GM19240 (cell line): ENCODE measurements around the gene D2HGDH.
"Not testable (repeated sequence)": the region's sequence is repeated elsewhere in the genome, so short reads cannot be mapped to it uniquely, and the experiment has no call there.

ENCODE experiments used
- DNase-seq: peaks from one replicate; pipeline ENCODE4 v3.0.0; 2011; ENCODE audit warnings: low spot score; ENCODE audit not compliant: insufficient read length

D2HGDH gene

DNA sequence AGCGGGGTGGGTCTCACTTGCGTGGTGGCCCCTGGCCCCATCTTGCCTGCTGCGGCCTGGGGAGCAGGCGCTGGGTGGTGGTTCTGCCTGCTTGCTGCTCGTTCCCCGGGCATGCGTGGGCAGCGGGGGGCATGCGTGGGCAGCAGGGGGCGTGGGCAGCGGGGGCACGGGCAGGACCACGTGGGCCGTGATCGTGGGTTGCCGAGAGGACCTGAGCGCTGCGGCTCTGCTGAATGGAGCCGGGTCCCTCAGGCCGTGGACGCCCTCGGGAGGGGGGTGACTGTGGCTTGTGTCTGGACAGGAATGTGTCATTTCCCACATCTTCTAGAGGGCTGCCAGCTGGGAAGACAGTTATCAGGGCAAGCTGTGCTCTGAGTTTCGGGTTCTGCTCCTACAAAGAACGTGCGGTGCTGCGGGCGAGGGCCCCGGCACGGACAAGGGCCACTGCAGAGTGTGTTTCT is 33.9 kb downstream of the D2HGDH start:
- no peak for DNase-seq

DNA sequence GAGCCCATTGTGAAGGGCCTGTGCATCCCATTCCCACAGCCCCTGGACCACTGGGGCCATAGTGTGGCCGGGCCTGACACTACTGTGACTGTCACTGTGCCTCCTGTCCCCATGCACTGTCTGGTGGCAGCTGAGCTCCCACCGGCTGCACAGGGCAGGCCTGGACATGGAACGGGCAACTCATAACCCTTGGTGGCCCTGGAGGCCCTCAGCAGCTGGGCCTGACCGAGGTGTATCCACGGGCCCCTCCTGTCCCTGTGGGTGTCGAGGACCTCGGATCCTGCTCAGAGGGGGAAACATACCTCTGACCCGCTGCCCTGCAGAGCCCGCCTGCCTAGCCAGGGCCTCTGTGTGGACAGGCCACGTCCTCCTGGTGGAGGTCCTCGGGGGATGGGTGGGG is 34.4 kb downstream of the D2HGDH start:
- no peak for DNase-seq

DNA sequence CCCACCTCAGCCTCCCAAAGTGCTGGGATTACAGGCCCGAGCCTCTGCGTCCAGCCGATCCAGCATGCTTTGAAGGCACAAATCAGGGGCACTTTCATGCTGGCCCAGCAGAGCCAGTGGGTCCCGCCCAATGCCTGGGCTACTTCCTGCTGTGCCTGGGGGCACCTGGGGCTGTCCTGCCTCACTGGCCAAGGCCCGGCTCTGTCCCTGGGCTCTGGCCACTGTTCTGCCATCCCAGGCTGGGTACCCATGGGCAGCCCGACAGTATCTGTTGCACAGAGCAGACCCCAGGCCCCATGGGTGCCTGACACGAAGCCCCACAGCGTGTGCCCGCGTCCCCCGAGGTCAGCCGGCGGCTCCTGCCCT is 35.4 kb downstream of the D2HGDH start:
- DNase-seq, result no peak

DNA sequence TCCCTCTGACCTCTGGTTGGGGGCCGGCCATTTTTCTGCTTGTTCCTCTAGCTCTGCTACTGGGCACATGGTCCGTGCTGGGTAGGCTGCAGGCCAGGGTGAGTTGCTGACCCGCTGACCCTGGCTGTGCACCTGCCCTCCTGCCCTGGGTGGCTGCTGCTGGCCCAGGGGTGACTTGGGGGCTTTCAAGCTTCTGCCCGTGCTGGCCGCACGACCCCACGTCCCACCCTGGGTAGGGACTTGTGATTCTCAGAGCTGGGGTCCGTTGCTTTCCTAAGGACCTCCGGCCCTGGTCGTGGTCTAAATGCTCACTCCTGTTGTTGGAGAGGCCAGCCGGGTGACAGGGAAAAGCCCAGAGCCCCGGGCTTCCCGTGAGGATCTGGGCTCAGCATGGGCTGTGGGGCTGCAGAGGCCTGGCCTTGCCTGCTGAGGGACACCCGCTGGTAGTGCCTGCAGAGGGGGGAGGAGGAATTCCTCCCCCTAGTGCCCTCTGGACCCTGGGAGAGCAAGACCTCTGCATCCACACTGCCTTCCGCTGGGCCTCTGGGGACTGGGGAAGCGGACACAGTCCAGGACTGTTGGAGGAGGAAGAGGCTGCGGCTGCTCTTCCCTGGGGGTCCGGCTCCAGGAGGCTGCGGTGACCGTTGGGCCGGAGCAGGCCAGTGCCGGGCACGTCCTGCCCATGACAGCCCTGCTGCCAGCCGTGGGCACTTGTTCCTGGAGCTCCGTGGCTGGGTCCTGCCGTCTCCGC is 35.9 kb downstream of the D2HGDH start:
- DNase-seq, result no peak

DNA sequence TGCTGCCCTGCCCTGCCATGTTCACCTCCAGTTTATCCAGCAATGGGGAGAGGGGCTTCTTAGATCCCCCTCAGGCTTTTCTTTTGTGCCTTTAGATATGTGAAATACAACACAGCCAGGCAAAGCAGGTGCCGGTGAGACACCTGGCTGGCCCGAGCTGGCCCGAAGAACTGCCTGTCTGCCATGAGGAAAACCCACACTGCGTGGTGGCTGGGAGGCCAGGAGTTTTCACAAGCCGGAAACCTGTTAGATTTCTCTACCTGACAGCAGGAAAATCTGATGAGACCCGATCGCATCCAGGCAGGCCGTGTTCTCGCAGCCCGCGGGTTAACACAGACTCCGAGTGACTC is 36.5 kb downstream of the D2HGDH start:
- no peak for DNase-seq

DNA sequence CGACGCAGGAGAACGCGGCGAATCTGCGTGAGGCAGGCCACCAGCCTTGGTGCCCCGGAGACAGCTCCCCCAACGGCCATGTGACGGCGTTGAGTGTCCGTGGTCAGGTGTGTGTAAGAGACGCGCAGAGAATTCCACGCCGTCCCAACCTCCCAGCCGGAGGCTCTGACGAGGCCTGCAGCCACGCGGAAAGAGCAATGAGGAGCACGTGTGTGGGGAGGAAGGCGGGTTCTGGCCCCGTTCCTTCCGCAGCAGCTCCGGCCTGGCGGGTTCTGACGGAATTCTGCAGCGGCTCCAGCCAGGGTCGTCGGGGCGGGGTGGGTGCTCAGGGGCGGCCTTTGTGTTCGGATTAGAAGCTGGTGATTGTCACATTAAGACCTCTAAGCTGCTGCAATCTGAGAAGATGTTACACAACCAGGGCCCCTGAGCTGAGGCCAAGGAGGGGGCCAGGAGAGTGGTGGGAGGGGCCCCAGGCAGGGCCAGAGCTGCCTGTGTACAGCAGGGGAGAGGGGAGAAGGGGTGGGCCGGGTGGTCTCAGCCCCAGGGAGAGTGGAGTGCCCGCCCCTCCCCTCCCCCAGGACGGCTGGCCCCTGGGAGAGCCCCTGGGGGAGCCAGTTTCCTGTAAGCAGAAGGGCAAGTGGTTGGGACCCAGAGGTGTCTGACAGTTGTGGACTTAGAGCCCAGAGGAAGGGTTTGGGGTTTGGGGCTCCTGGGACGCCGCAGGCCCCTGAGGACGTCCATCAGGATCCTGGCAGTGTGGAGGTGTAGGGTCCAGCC is 37.0 kb downstream of the D2HGDH start:
- DNase-seq, result no peak

DNA sequence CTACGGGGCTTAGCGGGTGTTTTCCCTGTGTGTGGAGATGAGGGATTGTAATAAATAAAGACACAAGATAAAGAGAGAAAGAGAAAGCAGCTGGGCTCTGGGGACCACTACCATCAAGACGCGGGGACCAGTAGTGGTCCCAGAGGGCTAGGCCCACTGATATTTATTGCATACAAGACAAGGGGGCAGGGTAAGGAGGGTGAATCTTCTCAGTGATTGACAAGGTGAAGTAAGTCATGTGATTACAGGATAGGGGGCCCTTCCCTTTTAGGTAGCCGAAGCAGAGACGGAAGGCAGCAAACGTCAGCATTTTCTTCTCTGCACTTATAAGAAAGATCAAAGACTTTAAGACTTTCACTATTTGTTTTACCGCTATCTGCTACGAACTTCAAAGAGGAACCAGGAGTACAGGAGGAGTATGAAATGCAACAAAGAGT is 37.7 kb downstream of the D2HGDH start:
- no peak for DNase-seq

DNA sequence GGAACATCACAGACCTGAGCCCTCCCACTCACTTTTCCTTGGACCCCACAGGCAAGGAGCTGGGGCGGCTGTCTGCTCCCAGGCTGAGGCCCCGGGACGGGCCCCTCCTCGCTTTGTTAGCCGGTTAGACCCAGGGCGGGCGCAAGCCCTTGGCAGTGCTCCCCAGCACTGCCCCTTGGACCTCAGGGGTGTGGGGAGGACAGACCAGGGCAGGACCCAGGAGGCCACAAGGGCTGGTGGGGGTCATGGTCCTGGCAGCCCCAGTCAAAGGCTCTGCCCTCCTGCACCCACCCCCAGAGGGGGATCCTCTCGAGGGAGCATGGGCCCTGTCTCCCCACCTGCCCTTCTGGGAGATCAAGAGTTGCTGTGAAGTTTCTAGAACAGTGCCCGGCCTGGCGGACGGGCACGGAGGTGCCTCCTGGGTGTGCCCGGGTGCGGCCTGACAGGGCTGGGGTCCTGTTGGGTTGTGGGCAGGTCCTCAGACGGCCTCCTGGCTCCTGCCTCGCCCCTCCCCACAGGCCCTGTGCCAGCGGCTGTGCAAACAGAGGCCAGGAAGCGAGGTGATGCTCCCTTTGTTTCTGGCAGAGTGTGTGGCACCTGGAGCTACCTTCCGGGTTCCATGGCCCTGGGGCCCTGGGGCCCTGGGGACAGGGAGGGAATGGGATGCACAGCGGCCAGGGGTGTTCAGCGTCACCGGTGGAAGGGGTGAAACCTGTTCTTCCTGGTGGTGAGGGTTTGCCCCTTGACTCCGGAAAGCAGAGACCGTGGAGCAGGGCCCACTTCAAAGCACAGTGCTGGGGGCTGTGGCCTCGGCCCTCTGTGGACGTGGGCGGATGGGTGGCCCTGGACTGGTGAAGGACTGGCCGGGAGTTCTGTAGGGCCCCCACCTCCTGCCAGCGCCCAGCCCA is 39.3 kb downstream of the D2HGDH start:
- DNase-seq, result no peak

DNA sequence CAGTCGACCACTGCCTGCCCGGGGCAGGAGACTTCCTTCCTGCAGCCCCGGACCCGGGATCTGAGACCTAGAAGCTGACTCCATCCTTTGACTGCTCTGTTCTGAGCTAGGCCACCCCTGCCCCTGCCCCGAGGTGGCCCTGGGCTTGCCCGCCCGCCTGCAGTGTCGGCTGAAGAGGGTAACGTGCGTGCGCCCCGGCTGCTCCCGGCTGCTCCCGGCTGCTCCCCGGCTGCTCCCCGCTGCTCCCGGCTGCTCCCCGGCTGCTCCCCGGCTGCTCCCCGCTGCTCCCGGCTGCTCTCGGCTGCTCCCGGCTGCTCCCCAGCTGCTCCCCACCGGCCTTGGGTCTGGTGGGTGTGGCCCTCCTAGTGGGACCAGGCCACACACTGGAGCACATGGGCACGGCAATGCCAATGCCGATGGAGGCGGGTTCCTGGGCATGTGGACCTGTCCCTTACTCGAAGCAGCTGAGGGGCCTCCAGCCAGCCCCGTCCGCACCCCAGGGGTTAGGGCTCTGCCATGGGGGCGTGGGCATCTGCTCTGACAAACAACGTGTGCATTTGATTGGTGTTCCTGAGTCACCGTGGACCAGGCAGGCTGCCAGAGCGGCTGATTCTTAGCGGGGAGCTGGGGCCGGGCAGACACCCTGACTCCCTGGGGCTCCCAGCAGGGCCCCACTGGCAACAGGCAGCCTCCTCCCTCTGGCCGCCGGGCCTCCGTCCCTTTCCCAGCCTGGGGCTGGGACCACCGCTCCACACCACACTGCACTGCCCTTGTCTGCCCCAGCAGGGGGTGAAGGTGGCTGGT is 40.2 kb downstream of the D2HGDH start:
- no peak for DNase-seq

DNA sequence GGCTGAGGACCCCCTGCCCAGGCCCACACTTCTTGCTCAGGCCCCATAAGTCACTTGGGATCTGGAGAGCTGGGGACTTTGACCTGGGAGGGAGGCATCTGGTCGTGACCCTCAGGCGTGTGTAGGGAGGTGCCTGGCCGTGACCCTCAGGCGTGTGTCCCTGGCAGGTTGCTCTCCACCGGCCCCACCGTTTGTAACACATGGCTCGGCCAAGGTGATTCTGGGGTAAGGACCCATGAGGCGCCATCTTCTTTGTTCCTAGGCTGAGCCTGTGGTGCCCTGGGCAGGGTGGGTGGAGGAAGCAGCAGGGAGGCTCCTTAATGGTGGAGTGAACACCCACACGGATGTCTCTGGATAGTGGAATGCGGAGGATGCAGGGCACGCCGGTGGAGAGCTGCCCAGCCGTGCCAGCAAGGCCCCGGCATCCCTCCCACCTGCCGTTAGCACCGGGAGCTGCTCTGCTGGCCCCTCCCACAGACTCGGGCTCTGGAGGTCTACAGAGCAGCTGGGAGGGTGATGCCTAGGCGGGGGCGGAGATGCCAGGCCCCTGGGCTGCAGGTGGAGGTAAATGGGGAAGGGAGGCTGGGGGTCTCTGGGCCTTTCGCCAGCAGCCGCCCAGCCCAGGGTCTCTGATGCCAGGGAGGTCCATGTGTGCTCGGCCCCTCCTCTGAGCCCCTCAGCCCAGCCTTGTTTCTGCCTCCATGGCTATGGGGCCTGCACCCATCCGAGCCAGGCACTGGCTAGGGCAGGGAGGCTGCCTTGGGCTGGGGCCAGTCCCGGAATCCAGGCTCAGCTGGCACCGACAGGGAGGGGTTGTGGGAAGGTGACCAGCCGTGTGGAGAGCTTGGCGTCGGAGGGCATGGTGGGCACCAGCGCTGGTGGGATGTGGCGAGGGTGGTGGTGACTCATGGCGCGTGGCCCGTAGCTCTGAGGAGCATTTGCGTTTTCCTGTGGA is 41.1 kb downstream of the D2HGDH start:
- DNase-seq, result no peak

DNA sequence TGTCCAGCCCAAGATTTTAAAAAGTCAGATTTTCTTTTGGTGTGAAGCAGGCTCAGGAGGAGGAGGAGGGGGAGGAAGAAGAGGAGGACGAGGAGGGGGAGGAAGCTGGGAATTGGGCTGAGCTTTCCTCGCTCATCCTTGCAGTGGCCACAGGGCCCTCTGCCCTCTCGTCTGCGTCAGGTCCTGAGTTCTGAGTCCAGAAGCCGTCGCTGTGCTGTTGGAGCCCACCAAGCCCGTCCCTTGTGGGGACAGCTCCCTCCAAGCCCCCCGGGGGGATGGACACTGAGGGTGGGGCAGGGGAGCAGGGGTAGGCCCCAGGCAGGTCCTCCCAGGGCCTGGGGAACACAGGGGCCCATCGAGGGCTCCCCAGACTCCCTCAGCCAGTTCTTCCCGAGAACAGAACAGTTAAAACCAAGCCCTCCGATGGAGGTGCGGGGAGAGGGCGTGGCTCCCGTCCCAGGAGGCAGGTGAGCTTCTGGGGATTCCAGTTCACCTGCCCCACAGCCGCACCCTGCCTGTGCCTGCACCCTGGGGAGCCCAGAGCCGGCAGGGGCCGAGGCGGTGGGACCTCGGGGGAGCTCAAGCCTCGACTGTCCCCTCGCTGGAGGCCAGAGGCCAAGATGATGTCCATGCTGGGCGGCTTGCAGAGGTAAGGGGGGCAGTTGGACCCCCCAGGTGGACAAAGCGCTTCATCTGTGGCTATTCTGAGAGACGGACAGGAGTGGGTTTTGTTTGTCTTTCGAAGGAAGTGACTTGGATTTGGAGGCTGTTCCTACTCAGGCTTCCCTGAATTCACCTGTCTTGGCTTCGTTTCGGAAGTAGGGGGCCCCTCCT is 42.1 kb downstream of the D2HGDH start, which contains the start of gene GAL3ST2:
TSS of gene GAL3ST2 (plus strand) at position 487 of the 834 bp plus-strand sequence. CDS start at position 621, 134 bp downstream.
- DNase-seq, result no peak

DNA sequence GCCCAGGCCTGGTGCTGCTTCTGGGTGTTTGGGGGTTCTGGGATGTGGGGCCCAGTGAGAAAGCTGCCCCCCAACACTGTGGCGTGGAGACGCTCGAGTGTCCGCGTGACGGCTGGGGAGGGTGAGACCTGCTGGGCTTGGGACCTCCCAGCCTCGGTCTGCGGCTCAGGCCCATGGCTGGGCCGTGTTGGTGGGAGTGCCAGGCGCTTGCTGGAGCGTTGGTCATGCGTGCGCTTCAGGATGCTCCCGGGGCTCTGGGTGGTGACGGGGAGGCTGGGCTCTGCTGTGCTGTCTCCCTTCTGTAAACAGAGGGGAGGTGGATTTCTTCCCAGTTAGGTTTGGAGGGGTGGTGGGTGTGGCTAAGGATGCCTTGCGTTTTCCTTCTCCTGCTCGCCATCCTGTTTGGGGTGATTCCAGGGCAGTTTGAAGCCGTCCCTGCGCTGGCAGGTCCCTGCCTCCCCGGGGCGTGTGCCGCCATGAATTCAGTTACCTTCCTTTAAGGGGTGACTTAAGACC is 42.8 kb downstream of the D2HGDH start:
- no peak for DNase-seq

DNA sequence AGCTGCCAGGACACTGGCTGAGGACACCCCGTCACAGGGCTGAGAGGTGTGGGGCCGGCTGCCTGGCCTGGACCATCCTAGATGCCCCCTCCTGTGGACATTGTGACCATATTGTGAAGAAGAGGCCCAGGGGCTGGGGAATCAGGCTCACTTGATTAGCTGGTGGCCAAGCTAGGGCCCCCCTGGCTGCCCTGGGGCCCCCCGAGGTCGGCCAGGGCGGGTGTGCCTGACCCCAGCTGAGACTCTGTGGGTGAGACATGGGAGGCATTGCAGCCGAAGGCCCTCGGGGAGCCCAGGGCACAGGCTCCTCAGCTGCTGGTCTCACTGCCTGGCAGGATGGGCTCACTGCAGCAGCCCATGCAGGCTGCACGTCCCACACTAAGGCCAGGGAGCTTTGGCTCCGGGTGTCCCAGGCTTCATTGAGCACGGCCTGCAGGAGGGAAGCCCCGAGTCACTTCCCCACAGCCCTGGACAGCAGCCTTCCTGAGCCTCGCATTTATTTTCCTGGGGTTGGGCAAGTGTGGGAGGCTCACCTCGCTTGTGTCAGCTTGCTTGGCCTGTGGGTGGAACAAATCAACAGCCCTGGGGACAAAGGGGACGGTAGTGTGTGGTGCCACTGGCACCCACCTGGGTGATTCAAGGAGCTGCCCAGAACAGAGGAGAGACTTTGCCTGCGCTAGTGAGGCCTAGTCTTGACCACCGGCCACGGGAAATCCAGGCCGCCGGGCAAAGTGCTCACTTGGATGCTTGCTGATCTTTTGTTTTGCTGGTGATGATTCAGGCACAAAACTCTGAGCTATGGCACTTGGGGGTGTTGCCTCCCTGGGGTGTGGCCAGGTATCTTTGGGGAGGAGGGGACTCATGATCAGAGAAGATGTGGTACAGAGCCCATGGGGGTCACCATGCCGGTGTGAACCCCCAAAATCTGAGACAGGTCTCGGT is 43.5 kb downstream of the D2HGDH start:
- DNase-seq, result no peak

DNA sequence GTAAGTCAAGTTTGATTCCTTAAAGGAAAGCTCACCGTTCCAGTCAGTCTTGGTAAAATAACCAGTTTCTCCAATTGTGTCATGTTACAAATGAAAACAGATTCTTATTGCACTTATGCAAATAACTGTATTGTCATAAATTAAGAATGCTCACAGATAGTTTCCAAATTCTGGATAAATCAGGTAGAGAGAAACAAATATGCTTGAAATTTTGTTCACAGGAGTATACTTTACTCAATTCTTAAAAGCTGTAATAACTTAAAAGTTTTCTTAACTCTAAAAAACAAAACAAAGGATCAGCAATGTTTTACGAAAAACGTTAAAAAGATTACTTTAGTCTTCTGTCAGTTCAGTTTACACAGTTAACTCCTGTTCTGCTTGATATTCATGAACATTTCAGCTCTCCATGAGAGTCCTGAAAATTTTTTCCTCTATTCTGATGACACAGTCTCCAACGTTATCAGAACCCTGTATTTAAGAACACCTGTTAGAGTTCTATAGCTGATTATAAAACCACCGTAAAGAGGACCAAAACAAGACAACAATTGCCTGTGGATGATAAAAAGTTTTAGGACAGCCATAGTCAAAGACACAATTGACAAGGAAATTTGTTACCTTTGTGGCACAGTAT is 46.6 kb downstream of the D2HGDH start:
- DNase-seq, result no peak

DNA sequence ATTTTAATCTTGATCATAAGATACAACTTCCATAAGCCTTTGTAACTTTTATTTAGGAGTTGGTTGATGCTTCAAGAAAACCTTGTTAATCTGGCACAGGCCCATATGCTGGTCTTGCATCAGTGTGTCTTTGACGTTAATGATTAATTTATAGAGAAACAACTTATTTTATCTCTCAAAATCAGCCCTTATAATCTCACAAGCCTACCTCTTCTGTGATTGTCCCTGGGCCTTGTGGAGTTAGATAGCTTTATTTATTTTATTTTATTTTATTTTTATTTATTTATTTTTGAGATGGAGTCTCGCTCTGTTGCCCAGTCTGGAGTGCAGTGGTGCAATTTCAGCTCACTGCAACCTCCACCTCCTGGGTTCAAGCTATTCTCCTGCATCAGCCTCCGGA is 47.6 kb downstream of the D2HGDH start:
- not testable (repeated sequence) for DNase-seq

DNA sequence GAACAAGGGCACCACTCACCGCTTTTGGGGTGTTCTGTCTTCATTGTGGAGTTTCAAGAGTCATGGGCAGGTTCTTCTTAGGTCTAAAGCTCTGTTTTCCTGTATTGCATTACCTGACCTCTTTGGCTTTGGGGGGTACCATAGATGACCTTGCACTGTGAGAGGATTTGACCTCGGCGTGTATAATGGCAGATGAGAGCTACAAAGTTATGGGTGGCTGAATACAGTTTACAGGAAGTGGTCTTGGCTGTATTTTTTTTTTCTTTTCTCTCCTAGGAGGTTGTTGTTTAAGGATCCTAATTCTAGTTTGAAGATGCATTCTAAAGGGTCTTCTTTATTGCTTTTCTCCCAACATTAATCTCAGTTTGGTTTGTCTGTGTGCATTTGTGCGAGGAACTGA is 53.7 kb downstream of the D2HGDH start:
- no peak for DNase-seq

DNA sequence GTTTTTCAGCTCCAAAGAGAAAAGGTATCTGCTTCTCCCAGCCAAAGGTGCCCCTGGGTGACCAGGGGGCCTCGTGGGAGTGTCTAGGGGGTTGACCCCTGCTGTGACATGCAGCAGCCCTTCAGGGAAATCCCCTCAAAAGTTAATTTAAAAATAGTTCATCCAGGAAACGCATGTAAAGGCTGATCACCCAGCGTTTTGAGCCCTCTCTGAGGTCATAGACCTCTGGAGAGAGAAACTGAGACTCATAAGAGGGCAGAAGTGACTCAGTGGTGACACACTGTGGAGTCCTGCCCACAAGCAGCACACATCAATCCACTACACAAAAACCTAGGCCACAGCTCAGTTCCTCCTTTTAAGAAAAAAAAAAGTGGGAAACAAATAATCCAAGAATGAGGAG is 54.1 kb downstream of the D2HGDH start:
- no peak for DNase-seq
